Measurements from ENCODE around the gene SAP30BP.

DNA sequence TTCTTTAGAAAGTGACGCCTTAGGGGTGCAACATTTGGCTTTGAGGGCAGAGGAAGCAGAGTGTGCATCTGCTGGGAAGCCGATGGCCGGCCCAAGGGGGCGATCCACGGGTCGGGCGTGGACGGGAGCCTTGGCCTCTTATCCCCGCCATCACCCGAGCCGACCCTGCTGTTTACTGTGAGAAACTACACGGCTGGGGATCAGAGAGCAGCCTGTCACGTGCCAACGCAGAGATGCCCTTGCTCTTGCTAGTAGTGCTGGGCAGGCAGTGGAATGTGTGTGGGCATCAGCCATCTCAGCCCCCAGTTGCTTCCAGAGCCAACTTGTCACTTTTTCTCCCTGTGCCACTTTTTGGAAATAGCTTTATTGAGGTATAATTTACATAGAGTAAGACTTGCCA is 27.4 kb downstream of the SAP30BP start:
- TF ChIP-seq, protein P1, sequence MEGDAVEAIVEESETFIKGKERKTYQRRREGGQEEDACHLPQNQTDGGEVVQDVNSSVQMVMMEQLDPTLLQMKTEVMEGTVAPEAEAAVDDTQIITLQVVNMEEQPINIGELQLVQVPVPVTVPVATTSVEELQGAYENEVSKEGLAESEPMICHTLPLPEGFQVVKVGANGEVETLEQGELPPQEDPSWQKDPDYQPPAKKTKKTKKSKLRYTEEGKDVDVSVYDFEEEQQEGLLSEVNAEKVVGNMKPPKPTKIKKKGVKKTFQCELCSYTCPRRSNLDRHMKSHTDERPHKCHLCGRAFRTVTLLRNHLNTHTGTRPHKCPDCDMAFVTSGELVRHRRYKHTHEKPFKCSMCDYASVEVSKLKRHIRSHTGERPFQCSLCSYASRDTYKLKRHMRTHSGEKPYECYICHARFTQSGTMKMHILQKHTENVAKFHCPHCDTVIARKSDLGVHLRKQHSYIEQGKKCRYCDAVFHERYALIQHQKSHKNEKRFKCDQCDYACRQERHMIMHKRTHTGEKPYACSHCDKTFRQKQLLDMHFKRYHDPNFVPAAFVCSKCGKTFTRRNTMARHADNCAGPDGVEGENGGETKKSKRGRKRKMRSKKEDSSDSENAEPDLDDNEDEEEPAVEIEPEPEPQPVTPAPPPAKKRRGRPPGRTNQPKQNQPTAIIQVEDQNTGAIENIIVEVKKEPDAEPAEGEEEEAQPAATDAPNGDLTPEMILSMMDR (IDR thresholded peaks at IDR 0.05): no peak
- TF ChIP-seq POLR2A (IDR thresholded peaks at IDR 0.05) (no peak), POLR2AphosphoS5 (IDR thresholded peaks at IDR 0.05) (no peak)

Data from suprapubic skin (tissue), 4 donors.